HG03175 (cell line): Measurements from ENCODE around the gene INPP4B.

ENCODE experiments used
- ATAC-seq: cut with Tn5 transposase; IDR thresholded peaks from one replicate; pipeline ENCODE4 v1.9.1; 2021; ENCODE audit warnings: mild to moderate bottlenecking, moderate library complexity; ENCODE audit not compliant: unreplicated experiment

Gene INPP4B

GRCh38 chr4:142314686-142315085 is 531.4 kb downstream of the INPP4B start:
- no peak for ATAC-seq

DNA sequence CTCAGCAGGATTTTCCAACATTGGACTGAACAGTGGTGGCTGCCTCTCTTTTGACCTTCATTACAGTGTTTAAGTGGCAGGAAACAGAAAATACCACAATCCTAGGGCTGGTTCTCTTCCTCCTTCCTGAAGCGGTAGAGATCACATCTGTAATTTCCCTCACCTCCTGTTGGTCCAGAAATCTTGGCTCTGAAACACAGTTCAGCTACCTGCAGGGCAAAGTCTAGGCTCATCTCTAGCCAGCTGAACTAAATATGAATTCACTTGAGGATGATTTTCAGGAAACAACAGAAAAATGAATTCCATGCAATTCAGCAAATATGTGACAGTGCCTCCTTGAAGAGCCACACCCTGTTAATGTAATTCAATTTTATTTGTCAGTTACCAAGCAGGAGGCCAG is 531.9 kb downstream of the INPP4B start:
- no peak for ATAC-seq

- no peak for ATAC-seq
Observed at GRCh38 chr4:142312391-142312790, 533.7 kb downstream of the INPP4B start.

DNA sequence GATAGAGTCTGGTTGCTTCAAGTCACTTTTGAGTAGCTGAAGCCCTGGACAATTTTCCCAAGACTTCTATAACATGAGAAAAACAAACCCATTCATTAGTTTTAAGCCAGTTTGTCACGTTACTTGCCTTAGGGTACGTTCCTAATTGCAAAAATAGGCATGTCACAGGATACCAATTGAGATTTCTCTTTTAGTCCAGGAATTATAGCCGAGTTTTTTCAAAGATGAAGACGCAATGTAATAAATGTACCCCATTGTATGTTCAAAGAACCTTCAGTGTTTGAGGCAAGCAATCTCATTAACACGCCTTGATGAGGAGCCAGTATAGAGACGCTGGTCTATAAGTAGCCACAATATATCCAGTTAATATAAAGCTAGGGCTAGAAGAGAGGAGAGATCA is 534.2 kb downstream of the INPP4B start:
- no peak for ATAC-seq

- ATAC-seq = no peak
Observed at GRCh38 chr4:142309772-142310171, 536.3 kb downstream of the INPP4B start.

DNA sequence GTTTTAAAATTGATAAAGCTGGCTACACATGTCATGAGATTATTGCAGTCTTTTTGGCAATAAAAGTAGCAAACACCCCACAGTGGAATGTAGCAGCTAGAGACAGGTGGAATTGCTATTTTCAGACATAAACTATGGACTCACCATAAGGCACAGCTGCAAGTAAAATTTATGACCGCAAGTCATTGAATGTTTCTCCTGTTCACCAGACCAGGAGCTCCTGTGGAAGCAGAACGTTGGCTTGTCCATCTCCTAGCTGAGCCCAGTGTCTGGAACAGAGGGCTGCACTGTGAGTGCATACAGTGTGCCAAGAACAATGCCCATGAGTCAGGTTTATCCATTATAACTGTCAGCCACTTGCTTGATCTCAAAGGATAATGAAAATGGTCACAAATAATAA is 538.2 kb downstream of the INPP4B start:
- no peak for ATAC-seq

- ATAC-seq = no peak
Observed at GRCh38 chr4:142297313-142297712, 548.8 kb downstream of the INPP4B start.

- ATAC-seq = no peak
Observed at GRCh38 chr4:142293536-142293935, 552.6 kb downstream of the INPP4B start.

DNA sequence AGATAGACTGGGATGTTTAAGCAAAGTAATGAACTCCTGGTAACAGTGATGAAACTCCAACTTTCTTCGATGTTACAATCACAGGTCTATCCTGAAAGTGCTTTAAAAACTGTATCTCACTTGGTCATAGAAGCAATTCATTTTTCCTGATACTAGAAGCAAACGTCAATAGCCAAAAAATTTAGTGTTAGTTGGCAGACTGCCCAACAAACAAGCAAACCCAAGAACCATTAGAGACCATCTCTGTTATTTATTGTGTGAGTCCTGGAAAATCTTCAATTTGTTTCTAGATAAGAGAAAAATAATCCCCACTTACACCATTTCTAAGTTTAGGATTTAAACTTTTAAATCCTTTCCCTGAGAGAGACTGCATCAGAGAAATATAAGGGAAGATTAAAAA is 553.9 kb downstream of the INPP4B start:
- no peak for ATAC-seq

DNA sequence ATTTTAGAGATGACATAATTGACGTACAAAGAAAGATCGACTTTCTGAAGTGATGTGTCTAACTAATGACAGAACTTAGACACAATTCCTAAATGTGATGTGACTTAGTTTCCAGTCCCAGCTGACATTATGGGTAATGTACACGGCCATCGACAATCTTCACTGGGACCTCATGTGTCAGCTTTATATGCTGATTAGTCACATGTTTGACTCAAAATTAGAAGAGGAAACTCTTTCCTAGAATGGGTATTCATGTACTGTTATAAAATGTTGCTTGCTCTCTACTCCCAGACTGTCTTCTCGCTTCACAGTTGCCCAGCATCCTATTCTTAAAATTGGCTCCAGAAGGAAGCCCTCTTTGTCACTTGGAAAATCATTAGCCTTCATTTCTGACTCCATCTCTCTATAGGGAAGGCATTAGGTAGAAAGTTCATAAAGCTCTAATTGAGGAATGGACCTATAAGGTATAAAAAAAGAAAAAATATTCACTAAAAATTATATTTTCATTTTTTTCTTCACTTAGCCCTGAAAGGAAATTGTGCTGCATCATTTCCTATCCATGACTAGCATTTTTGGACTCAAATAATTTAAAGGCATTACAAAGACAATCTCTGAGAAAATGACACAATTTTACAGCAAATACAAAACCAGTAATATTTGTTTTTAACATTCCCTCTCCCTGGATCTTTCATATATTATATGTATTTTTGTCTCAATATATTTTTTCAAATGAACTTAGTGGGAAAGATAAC is 554.6 kb downstream of the INPP4B start:
- ATAC-seq = no peak

- ATAC-seq = no peak
Observed at GRCh38 chr4:142287371-142287770, 558.7 kb downstream of the INPP4B start.

DNA sequence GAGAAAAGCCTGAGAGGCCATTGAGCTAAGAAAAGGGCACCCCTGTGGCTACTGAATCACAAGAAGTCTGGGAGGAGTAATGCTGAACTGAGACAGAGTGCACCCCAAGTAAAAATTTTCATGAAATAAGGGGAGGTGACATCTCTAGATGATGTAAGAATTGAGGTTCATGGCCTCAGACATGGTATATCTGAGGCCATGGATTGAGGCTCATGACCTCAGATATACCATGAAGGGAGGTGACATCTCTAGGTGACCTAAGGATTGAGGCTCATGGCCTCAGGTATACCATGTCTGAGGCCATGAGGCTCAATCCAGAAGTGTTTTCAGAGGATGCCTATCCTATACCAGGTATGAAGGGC is 560.9 kb downstream of the INPP4B start:
- ATAC-seq = no peak

GRCh38 chr4:142284402-142285221 is 561.5 kb downstream of the INPP4B start:
- ATAC-seq = no peak

DNA sequence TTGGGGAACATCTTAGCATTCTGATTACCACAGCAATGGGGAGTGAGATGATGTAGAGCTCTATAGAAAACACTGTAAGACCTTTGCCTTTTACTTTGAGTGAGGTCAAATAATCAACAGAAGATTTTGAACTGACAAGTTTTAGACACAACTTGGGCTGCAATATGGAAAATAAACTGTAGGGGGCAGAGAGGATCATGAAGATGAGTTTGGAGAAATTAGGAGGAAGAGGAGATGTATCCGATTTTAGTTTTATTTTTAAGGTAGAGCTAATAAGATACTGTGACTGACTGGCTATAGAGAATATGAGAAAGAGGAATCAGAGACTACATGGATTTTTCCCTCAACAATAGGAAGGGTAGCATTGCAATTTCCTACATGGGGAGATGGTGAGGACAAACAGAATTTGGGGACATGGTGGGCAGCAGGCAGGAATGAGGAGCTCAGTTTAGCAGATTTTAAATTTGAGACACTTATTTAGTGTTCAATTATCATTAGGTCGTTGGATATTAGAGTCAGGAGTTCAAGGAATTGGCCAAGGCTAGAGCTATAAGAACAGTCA is 563.1 kb downstream of the INPP4B start:
- ATAC-seq = no peak

DNA sequence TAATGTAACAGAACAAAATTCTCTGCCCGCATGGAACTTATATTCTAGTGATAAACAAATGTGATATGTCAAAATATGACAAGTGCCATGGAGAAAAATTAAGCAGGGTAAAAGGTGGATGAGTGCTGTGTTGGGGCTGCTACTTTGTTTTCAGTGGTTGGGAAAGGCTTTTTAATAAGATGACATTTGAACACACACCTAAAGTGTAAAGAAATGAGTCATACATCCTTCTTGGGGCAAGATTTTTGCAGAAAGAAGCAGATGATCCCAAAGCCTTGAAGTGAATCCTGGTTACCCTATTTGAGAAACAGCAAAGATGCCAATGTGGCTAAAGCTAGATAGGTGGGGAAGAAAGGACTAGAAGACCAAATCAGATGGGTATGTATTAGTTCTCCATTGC is 564.1 kb downstream of the INPP4B start:
- ATAC-seq = no peak

- ATAC-seq = no peak
Observed at GRCh38 chr4:142278663-142279062, 567.4 kb downstream of the INPP4B start.

DNA sequence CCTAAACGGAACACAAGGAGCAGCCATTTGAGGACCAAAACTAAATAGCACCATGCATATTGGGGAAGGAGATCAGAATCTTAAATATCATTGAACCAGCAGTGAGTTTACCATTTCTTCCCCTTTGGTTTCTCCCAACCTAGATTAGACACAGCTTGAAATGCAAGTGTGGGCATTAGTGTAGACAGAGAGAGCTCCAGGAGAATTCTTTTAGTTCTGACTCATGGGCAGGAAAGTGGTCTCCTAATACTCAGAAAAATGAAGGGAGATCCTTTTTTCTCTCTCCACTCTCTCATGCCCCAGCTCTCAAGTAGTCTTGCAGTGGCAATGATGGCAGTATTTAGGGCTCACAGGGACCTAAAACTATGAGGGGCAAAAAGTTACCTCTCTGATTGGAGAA is 567.9 kb downstream of the INPP4B start:
- ATAC-seq = no peak

- no peak for ATAC-seq
Observed at GRCh38 chr4:142274137-142274536, 572.0 kb downstream of the INPP4B start.

GRCh38 chr4:142272452-142272851 is 573.6 kb downstream of the INPP4B start:
- no peak for ATAC-seq

- ATAC-seq = no peak
Observed at GRCh38 chr4:142271832-142272231, 574.3 kb downstream of the INPP4B start.

DNA sequence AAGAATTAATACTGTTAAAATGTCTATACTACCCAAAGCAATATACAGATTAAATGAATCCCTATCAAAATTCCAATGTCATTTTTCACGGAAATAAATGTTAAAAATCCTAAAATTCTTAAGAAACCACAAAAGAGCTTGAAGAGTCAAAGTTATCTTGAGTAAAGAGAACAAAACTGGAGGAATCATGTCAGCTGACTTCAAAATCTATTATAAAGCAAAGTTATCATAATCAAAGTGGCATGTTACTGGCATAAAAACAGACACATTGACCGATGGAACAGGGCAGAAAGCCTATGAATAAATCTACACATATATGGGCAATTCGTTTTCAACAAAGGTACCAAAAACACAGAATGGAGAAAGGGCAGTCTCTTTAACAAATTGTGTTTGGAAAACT is 579.0 kb downstream of the INPP4B start:
- no peak for ATAC-seq

DNA sequence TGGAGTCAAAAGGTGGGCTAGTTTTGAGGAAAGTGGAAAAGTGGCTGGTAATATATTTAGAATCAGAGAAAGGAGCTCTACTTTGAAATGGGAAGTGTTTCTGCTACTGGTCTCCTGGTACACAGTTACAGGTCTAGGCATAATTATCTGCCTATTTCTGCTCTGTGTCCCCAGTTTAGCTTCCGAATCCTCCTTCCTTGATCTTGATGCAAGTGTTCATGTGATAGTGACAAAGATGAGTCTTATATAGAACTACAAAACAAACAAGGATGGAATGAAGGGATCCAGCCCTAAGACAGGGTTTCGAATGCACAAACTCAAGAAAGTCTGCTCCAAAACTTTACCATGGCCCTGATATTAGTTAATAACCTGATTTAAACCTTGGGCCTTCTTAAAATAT is 580.2 kb downstream of the INPP4B start:
- no peak for ATAC-seq
